ENCODE data around the gene TCF23. TPM values are rescaled to one million over a fixed set of nuclear protein-coding genes. Genes with fewer than 3 reads are reported as not detected.

The TCF23 gene
- not detected in 2 replicates for total RNA-seq

DNA sequence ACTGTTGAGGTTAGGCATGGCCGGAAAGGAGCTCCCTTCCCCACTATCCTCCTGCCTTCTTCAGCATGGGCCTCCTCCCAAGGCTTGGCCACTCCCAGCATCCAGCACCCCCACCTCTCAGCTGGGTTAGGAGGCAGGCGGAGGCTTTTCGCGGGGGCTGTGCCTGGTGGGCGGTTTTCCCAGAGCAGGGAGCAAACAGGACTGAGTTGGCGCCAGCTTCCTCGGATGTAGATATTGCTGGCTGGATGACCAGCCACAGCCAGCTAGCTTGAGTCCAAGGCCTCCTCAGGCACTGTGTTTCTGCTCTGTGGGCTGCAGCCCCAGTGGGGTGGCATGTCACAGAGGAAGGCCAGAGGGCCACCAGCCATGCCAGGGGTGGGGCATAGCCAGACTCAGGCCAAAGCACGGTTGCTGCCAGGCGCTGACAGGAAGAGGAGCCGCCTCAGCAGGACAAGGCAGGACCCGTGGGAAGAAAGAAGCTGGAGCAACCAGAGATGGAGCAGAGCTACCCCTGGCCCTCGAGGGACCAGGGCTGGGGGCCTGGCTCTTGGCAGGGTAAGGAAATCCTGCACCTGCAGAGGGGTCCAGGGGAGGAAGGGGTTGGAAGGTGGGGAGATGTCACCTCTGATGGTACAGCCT, at the start of gene TCF23:
TSS of gene TCF23 (plus strand) at position 204 of the 639 bp plus-strand sequence. CDS start at position 334, 130 bp downstream.

GRCh38 chr2:27118525-27119329, 30.1 kb upstream of the TCF23 start, which contains the start of gene CGREF1:
Gene CGREF1, minus strand, starts transcription at chr2:27119128. Its CDS starts 14,762 bp downstream, at chr2:27104366.

GRCh38 chr2:27123302-27124150, 25.3 kb upstream of the TCF23 start, which contains the start of gene ABHD1:
Gene ABHD1, plus strand, starts transcription at chr2:27123815. Its CDS starts 134 bp downstream, at chr2:27123949.

GRCh38 chr2:27133905-27134780, 14.7 kb upstream of the TCF23 start, which contains the start of gene PREB:
Gene PREB, minus strand, starts transcription at chr2:27134636. Its CDS starts 215 bp downstream, at chr2:27134421.

GRCh38 chr2:27139310-27139709, 9.5 kb upstream of the TCF23 start, which contains the start of gene PRR30:
Gene PRR30, minus strand, starts transcription at chr2:27139410. Its CDS starts 1,081 bp downstream, at chr2:27138329.

Other genes with a start within 250 kb of the TCF23 start
- gene MAPRE3, start 178.4 kb upstream of the TCF23 start, total RNA-seq, result 2.3 and 2.7 TPM in 2 replicates
- gene TMEM214, start 116.0 kb upstream of the TCF23 start, total RNA-seq, result 50.4 and 57.4 TPM in 2 replicates
- gene AGBL5, start 97.3 kb upstream of the TCF23 start, total RNA-seq, result 24.5 and 24.7 TPM in 2 replicates
- 183 and 195 TPM in 2 replicates for gene OST4, start 77.3 kb upstream of the TCF23 start, total RNA-seq
- 7.6 and 9.8 TPM in 2 replicates for gene EMILIN1, start 70.4 kb upstream of the TCF23 start, total RNA-seq
- 2.4 and 3.4 TPM in 2 replicates for gene KHK, start 62.2 kb upstream of the TCF23 start, total RNA-seq
- 1.3 and 3.0 TPM in 2 replicates for gene CGREF1, start 29.9 kb upstream of the TCF23 start, total RNA-seq
- 0.13 TPM in 1 of 2 replicates, not detected in the other for gene ABHD1, start 25.2 kb upstream of the TCF23 start, total RNA-seq
- 38.4 and 42.0 TPM in 2 replicates for gene PREB, start 14.4 kb upstream of the TCF23 start, total RNA-seq
- not detected in 2 replicates for gene PRR30, start 9.6 kb upstream of the TCF23 start, total RNA-seq
- 84.8 and 101 TPM in 2 replicates for gene ATRAID, start 63.0 kb downstream of the TCF23 start, total RNA-seq
- gene SLC5A6, start 63.3 kb downstream of the TCF23 start, total RNA-seq, result 41.8 and 50.3 TPM in 2 replicates
- 46.7 and 70.7 TPM in 2 replicates for gene CAD, start 68.4 kb downstream of the TCF23 start, total RNA-seq
- gene SLC30A3, start 114.0 kb downstream of the TCF23 start, total RNA-seq, result 0.36 TPM in 1 of 2 replicates, not detected in the other
- gene DNAJC5G, start 126.4 kb downstream of the TCF23 start, total RNA-seq, result not detected in 2 replicates
- gene TRIM54, start 133.4 kb downstream of the TCF23 start, total RNA-seq, result not detected in 2 replicates
- 0.13 and 0.36 TPM in 2 replicates for gene UCN, start 159.4 kb downstream of the TCF23 start, total RNA-seq
- 52.3 and 60.1 TPM in 2 replicates for gene MPV17, start 174.1 kb downstream of the TCF23 start, total RNA-seq
- 45.1 and 51.3 TPM in 2 replicates for gene GTF3C2, start 207.8 kb downstream of the TCF23 start, total RNA-seq
- 32.6 and 34.1 TPM in 2 replicates for gene EIF2B4, start 221.3 kb downstream of the TCF23 start, total RNA-seq
- gene SNX17, start 221.6 kb downstream of the TCF23 start, total RNA-seq, result 106 and 126 TPM in 2 replicates
- gene ZNF513, start 231.7 kb downstream of the TCF23 start, total RNA-seq, result 7.4 and 10.7 TPM in 2 replicates

Measured in thoracic aorta endothelial cell (primary cell).